Raji (cell line): ENCODE results near the gene MLLT3.

Source experiments
- POLR2A ChIP-seq: IDR thresholded peaks from 2 replicates; pipeline ENCODE4 v1.6.1; 2011; ENCODE audit warnings: low read depth, low read length, control low read depth; ENCODE audit not compliant: insufficient read depth

Gene MLLT3

GRCh38 chr9:20584968-20585643 lies 37.2 kb downstream of the MLLT3 start:
- no peak for TF ChIP-seq POLR2A

DNA sequence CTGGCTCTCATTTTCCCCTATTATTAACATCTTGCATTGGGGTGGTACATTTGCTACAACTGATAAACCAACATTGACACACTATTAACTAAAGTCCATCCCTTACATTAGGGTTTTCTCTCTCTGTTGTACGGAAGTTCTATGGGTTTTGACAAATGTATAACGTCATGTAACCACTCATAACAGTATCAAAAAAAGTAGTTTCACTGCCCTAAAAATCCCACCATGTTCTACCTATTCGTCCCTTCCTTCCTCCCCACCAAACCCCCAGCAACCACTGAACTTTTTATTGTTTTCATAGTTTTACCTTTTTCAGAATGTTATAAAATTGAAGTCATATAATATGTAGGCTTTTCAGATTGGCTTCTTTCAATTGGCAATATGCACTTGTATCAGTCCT lies 40.1 kb downstream of the MLLT3 start:
- TF ChIP-seq POLR2A = no peak

DNA sequence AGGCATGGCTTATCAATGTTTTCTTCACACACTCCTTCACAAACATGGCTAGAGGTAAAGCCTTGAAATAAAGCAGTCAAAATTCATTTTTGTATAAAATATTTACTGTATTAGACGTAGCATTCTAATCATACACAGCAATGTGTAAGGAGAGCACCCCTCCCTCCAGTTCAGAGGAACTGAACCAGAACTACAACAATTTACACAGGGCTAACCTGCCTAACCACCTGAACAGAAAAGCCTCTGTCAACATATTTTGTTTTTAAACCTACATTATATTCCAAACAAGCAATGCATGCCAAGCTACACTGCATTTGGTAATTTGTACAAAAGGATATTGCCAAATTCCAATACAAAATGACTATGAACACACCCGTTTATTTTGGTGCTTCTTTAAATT lies 41.6 kb downstream of the MLLT3 start:
- TF ChIP-seq POLR2A = no peak

DNA sequence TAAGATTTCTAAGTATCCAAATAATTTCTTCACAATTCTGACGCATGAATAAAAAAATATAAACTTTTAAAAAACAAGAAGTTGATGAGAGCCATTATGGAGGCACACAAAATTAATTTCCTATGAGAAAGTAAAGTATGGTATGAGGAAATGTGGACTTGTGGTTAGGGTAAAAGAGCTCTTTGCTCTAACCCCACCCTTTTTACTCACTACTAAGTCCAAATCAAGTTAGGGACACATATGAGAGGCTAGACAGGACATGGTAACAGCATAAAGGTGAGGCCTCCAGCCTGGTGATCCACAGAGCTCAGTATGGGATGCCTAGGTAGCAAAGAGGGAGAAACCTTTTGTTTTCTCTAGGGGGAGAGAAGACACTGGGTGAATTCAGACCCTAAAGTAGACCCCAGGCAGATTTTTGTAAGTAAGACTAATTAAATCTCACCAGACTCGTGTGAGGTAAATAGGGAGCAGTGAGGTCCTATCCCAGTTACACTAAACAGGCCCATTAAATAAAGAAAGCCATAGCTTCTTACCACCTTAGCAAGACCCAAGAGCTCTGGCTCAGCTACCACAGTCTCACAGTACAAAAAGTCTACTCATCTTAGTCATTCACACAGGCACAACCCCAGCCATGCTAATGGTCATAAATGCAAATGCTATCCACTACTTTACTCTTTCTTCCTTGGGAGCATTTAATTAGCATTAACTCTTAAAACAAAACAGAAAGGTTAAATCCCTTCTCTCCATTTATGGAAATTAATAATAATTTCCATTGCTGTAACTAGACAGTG lies 42.6 kb downstream of the MLLT3 start:
- no peak for TF ChIP-seq POLR2A

DNA sequence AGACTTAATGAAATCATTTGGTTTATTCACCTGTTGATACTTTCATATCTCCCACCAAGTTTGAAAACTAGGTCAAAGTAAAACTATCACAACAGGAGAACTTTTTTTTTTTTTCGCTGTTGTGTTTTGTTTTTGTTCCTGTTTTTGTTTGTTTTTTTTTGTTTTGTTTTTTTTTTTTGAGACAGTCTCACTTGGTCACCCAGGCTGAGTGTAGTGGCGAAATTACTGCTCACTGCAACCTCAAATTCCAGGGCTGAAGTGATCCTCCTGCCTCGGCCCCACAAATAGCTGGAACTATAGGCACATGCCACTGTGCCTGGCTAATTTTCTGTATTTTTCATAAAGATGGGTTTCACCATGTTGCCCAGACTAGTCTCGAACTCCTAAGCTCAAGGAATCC lies 49.3 kb downstream of the MLLT3 start:
- no peak for TF ChIP-seq POLR2A

- TF ChIP-seq POLR2A = no peak
These were observed 51.5 kb downstream of the MLLT3 start for GRCh38 chr9:20570756-20571155.

- TF ChIP-seq POLR2A = no peak
These were observed 52.2 kb downstream of the MLLT3 start for GRCh38 chr9:20570087-20570486.

GRCh38 chr9:20569525-20569924 lies 52.8 kb downstream of the MLLT3 start:
- TF ChIP-seq POLR2A = no peak

GRCh38 chr9:20568400-20568799 lies 53.9 kb downstream of the MLLT3 start:
- no peak for TF ChIP-seq POLR2A

DNA sequence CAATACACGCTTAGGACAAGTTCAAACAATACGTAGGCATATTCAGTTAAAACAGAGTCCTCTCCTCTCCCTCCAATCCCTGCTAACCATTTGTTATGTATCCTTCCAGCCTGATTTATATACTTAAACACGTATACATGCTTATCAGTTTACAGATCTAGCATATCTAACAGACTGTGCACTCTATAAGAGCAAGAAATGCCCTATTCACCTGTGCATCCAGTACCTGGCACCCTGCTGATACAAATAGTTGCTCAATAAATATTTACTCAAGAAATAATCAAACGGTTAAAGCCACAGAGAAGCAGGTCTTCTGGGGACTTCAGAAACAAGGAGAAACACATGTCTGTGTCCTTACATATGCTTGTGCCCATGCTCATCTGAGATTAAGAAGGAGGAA lies 55.9 kb downstream of the MLLT3 start:
- TF ChIP-seq POLR2A = no peak

- TF ChIP-seq POLR2A = no peak
These were observed 57.6 kb downstream of the MLLT3 start for GRCh38 chr9:20564650-20565049.

- TF ChIP-seq POLR2A = no peak
These were observed 58.4 kb downstream of the MLLT3 start for GRCh38 chr9:20563917-20564316.

DNA sequence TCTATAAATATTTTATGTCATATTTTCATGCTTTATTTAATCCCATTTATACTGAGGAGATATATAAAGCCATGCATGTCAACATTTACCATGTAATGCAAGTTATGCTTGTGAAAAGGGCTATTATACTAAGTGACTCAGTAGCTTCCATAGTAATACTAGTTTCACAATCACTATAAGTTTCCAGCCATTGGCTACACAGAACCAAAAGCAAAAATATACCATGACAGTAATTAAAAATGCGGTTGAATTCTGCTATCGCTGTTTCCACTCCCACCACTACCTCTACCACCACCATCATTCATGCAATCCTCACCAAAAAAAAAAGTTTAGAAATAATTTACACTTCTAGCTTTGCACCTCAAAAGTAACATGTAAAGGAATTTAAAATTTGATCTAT lies 60.2 kb downstream of the MLLT3 start:
- no peak for TF ChIP-seq POLR2A

GRCh38 chr9:20561531-20561930 lies 60.8 kb downstream of the MLLT3 start:
- no peak for TF ChIP-seq POLR2A

- TF ChIP-seq POLR2A = no peak
These were observed 62.9 kb downstream of the MLLT3 start for GRCh38 chr9:20559231-20559890.

DNA sequence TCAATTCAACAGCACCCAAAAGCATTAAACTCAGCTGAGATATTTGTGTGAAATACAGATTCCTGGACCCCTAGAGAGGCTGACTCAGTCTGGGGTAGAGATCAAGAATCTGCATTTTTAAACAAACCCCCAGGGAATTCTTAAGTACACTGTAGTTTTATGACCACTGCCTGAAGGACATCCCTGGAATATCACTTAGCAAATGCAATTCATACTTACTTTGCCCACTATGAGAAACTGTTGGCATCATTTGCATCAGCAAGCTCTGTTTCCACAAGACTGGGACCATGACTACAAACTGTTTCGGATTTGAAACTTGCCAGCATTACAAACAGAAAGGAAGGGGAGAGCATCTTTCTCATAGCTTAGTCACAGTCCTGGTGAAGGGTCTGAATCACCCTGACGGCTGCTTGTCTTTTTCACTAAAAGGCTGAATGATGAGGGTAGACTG lies 63.7 kb downstream of the MLLT3 start:
- no peak for TF ChIP-seq POLR2A
